ENCODE data around the gene HSP90AB1. TPM values are rescaled to one million over a fixed set of nuclear protein-coding genes. Genes with fewer than 3 reads are reported as not detected.
"Not testable (repeated sequence)": the region's sequence is repeated elsewhere in the genome, so short reads cannot be mapped to it uniquely, and the experiment has no call there.

HSP90AB1 gene
- polyA plus RNA-seq, 4 donors, result 1,095 to 1,303 (median 1,164) TPM

- no peak for DNase-seq (ENCODE audit: low read depth in 4 of 4, low spot score in 2 of 4)
These were observed 25.0 kb upstream of the HSP90AB1 start for GRCh38 chr6:44221961-44222335.

DNA sequence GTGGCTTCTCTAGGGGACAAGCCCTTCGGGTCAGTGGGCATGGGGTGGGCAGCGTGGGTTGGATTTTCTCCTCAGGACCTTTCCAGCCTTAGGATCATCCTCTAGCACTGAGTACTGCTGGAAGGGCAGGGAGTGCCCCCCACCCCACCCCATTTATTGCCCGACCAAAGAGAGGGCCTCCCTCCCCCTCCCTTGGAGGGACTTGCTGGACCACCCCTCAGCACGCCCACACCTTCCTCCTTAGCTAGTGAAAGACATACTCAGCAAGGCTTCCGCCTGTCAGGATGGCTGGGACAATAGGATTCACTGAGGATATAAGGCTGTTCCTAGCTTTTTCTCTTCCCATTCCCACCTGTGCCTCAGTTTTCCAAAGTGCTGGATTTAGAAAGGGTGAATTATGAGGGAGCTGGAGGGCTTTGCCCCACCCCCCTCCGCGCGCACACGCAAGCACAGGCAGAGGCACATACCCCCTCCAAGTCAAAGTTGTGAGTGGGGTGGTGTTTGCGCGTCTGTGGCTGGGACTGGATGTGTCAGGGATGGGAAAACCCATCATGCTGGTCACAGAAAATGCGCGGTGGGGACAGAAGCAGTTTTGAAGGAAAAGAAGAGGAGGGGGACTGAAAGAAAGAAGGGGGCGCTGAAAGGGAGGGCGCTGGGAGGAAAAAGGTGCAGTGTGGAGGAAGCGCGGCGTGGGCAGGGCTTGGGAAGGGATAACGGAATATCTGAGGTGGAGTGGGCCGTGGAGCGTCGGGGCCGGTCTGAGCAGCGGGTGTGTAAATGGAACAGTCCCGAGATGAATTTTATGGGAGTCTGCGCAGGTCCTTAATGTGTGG is 24.2 kb upstream of the HSP90AB1 start:
- DNase-seq (ENCODE audit: low read depth in 4 of 4, low spot score in 2 of 4), result no peak

DNA sequence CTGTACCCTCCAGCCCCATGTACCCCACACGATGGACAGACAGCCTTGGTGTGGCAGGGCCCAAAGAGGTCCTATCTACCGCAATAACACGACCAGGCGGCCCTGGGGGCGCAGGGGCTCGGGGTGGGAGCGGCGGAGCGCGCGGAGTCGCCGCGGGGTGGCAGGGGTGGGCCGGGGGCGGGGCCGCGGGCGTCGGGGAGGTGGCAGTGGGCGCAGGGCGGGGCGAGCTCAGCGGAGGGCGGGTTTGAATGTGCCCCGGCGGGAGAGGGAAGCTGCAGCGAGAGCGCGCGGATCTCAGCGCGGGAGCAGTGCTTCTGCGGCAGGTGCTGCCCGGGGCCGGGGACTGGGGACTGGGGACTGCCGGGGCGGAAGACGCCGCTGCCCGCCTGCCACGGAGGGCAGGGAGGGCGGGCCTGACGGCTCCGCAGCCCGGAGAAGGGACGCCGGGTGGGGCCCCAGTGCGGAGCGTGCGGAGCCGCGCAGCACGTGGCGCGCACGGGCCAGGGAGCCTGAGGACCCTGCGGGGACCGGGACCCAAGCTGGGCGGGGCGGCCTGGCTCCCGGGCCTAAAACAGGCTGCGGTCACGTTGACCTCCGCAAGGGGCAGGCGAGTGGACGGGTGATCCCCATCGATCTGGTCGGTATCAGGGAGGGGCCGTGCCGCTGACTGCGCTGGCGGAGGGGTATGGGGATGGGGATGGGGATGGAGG is 23.4 kb upstream of the HSP90AB1 start, which contains the start of gene SLC29A1:
TSS of gene SLC29A1 (plus strand) at position 277 of the 710 bp plus-strand sequence. CDS start 3,719 bp downstream, outside the sequence.
- no peak for DNase-seq (ENCODE audit: low read depth in 4 of 4, low spot score in 2 of 4)

- no peak for DNase-seq (ENCODE audit: low read depth in 4 of 4, low spot score in 2 of 4)
These were observed 22.6 kb upstream of the HSP90AB1 start for GRCh38 chr6:44224029-44224964.

DNA sequence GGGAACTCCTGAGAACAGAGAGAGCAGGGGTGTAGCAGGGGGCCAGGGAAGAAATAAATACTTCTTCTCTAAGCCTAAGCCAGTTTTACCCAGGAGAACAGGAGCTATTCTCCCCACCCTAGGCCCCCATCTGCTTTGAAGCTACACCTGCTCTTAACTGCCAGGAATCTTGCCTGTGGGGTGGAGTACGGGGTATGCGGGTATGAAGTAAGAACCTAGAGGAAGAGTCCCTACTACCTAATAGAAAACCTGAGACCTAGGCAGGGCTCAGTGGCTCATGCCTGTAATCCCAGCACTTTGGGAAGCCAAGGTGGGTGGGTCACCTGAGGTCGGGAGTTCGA is 22.0 kb upstream of the HSP90AB1 start:
- no peak for DNase-seq (ENCODE audit: low read depth in 4 of 4, low spot score in 2 of 4)

DNA sequence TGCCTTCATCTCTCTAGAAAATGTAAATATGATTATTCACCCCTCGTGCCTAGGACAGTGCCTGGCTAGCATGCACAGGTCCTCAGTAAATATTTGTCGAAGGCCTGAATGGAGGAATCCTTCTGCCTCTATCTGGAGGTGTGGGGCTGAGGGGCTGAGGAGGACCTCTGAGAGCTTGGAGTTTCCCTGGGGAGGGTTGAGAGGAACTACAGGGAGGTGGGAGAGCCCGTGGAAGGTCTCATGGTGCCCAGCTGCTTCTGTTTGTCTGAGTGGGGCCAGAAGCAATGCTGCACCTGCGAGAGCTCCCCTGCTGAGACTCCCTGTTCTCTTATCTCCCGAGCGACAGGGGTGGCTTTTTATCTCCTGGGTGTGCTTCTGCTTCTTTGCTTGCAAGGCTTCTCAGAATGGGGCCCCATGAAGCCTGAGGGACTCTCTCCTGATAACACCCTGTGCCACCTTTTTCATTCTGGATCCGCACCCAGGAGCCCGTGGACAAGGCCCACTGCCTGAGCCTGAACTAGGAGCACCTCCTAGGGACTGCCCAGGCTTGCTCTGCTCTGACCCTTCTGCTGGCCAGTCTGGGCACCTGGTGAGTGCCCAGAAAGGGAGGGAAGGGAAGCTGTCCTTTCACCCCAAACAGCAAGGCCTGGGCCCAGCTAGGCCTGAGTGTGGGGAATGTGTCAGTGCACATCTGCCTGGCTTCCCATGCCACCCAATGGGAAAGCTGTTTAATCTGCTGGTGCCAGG is 21.1 kb upstream of the HSP90AB1 start:
- DNase-seq (ENCODE audit: low read depth in 4 of 4, low spot score in 2 of 4), result no peak

- no peak for DNase-seq (ENCODE audit: low read depth in 4 of 4, low spot score in 2 of 4)
These were observed 20.3 kb upstream of the HSP90AB1 start for GRCh38 chr6:44226368-44227147.

DNA sequence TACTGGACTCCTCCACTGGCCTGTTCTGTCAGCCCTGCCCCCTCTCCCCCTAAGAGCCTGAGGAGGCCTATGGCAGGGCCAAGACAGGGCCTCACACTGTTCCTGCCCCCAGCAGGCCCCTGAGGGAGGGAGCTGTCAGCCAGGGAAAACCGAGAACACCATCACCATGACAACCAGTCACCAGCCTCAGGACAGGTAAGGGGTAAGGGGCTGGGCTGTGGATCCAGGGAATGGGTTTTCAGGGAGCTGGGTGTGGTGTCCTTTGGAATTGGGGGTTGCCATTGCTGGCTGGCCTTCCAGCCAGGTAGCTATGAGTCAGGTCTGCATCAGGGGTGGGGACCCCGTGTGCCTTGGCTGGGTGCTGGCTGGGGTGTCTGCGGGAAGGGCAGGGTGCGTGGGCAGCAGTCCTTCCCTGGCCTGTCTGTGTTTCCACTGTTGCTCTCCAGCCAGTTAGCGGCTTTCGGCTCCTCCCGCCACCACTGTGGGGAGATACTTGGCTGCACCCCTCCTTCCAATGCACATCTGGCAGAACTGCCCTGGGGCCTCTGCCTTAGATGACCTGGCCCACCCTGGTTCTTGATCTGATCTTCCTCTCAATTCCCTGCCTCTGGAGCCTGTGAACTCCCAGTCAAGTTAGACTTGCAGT is 19.6 kb upstream of the HSP90AB1 start:
- no peak for DNase-seq (ENCODE audit: low read depth in 4 of 4, low spot score in 2 of 4)

DNA sequence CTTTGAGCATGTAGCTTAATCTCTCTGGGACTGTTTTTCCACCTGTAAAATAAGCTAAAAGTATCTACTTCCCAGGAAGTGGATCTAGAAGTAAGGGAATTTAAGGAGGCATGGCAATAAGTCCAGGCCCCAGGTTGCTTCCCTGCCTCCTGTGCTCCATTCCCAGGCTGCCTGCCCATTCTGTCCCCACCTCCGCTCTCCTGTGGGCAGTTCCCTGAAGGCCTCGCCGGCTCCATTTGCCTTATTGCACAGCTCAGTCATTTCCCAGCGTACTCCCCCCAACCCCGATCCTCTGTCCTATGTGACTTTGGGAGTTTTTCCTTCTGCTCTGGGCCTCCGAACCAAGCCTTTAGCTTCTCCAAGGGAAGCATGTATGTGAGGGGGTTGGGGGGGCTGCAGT is 18.9 kb upstream of the HSP90AB1 start:
- DNase-seq (ENCODE audit: low read depth in 4 of 4, low spot score in 2 of 4), result no peak

DNA sequence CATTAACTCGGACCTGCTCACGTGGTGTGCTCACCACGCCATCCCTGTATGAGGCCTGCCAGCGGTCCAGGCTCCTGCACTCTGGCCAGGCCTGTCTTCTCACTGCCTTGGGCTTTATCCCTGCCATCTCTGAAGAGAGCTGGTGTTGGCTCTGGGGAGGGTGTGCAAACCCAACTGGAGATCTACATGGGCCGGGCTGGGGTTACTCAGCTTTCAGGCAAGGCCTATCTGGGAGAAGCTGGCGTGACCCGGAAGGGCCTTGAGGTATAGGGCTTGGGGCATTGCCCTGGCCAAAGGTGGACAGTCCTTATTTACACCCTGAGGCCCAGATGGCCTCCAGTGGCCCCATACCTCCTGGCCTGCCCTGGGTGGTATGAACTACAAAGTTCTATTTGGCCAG is 18.5 kb upstream of the HSP90AB1 start:
- no peak for DNase-seq (ENCODE audit: low read depth in 4 of 4, low spot score in 2 of 4)

DNA sequence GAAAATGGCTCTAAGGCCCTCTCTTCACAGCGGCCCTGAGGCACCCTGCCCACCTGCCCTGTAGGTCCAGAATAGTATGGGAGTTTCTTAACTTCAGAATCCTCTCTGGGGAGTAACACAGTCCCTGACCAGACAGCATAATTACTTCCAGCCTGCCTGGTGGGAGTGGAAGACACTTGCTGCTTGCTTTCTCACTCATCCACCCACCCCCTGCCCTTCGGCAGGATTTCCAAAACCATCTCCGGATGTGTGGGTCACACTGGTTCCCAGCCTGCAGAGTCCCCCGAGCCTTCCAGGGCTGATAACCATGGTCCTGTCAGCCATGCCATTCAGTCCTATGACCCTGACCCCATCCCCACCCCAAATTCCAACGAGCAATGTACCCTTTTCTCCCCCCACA is 18.1 kb upstream of the HSP90AB1 start:
- no peak for DNase-seq (ENCODE audit: low read depth in 4 of 4, low spot score in 2 of 4)

DNA sequence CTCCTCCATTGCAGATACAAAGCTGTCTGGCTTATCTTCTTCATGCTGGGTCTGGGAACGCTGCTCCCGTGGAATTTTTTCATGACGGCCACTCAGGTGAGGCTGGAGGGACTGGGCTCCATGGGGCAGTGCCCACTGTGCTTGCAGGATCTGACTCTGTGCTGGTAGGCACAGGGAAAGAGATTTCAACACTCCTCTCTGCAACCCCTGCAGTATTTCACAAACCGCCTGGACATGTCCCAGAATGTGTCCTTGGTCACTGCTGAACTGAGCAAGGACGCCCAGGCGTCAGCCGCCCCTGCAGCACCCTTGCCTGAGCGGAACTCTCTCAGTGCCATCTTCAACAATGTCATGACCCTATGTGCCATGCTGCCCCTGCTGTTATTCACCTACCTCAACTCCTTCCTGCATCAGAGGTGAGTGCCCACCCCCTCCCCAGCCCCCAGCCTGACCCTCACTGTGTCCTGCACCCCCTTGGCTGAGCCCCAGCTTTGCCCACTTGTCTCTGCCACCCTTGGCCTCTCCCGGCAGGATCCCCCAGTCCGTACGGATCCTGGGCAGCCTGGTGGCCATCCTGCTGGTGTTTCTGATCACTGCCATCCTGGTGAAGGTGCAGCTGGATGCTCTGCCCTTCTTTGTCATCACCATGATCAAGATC is 17.4 kb upstream of the HSP90AB1 start:
- no peak for DNase-seq (ENCODE audit: low read depth in 4 of 4, low spot score in 2 of 4)

DNA sequence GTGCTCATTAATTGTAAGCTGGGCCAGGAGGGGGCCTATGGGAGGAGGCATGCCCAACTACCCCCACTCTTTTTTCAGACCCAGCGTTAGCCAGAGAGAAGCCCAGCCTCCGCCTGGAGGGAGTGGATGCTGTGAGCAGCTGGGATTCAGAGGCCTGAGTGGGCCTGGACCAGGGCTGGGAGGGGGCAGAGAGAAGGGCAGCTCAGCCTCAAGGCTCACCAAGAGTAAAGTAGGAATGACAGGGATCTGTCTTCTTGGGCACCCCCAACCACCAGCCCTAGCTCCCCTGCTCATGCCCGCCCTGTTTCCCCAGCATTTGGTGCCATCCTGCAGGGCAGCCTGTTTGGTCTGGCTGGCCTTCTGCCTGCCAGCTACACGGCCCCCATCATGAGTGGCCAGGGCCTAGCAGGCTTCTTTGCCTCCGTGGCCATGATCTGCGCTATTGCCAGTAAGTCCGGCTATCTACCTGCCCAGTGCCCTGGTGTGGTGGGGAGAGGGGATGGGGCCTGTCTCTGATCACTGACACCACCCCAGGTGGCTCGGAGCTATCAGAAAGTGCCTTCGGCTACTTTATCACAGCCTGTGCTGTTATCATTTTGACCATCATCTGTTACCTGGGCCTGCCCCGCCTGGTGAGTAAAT is 16.7 kb upstream of the HSP90AB1 start:
- no peak for DNase-seq (ENCODE audit: low read depth in 4 of 4, low spot score in 2 of 4)

GRCh38 chr6:44231426-44231825 is 15.5 kb upstream of the HSP90AB1 start:
- not testable (repeated sequence) for DNase-seq (ENCODE audit: low read depth in 4 of 4, low spot score in 2 of 4)

DNA sequence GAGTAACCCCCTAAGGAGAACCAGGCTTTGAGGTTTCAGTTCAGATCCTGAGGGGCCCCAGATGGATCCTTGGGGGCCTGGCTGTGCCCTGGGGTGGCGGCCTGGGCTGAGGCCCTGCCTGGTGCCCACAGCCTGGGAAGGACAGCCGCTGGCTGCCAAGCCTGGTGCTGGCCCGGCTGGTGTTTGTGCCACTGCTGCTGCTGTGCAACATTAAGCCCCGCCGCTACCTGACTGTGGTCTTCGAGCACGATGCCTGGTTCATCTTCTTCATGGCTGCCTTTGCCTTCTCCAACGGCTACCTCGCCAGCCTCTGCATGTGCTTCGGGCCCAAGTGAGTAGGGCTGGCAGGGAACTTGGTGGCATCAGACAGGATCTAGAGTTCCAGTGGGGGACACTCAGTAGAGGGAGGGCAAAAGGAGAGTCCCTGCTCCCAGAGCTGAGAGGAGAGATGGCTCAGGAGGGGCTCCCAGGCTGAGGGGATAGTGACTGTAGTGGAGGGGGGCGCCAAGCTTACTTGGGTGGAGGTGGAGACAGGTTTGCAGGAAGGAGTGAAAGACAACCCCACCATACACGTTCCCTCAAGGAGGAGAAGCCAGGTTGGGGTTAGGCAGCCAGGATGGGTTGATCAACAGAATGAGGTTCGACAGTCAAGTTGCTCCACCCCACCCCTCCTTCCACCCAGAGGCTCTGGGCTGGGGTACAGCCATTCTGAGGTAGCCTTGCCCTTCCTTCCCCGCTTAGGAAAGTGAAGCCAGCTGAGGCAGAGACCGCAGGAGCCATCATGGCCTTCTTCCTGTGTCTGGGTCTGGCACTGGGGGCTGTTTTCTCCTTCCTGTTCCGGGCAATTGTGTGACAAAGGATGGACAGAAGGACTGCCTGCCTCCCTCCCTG is 14.0 kb upstream of the HSP90AB1 start:
- DNase-seq (ENCODE audit: low read depth in 4 of 4, low spot score in 2 of 4), result no peak

DNA sequence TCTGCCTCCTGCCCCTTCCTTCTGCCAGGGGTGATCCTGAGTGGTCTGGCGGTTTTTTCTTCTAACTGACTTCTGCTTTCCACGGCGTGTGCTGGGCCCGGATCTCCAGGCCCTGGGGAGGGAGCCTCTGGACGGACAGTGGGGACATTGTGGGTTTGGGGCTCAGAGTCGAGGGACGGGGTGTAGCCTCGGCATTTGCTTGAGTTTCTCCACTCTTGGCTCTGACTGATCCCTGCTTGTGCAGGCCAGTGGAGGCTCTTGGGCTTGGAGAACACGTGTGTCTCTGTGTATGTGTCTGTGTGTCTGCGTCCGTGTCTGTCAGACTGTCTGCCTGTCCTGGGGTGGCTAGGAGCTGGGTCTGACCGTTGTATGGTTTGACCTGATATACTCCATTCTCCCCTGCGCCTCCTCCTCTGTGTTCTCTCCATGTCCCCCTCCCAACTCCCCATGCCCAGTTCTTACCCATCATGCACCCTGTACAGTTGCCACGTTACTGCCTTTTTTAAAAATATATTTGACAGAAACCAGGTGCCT is 13.3 kb upstream of the HSP90AB1 start:
- DNase-seq (ENCODE audit: low read depth in 4 of 4, low spot score in 2 of 4), result no peak

Data from left renal cortex interstitium (tissue), 4 donors.